Bronchial epithelial cell (primary cell): ENCODE results near the gene NTM. TPM values are rescaled to one million over a fixed set of nuclear protein-coding genes. Genes with fewer than 3 reads are reported as not detected.

Source experiments
- DNase-seq: peaks from one replicate; pipeline ENCODE4 v3.0.0-alpha.2; 2010; ENCODE audit warnings: low read depth
- FAIRE-seq: peaks from 2 replicates; lab custom pipeline; 2011; peaks lifted over from hg19 to GRCh38; lab: Jason Lieb, UNC
- H3K27me3 ChIP-seq: 2 replicates; pipeline ENCODE4 v1.5.1; 2011; ENCODE audit warnings: low read length; ENCODE audit not compliant: control insufficient read depth, insufficient read depth
- H3K36me3 ChIP-seq: 2 replicates; pipeline ENCODE4 v1.5.1; 2011; ENCODE audit warnings: low read length; ENCODE audit not compliant: control insufficient read depth, insufficient read depth
- H3K4me3 ChIP-seq: 2 replicates; pipeline ENCODE4 v1.5.1; 2011; ENCODE audit warnings: mild to moderate bottlenecking, low read depth, low read length, control low read depth
- CTCF ChIP-seq: IDR thresholded peaks from 2 replicates; pipeline ENCODE4 v1.5.1; 2011; ENCODE audit warnings: mild to moderate bottlenecking, moderate library complexity, low read length, control low read depth, inconsistent platforms; ENCODE audit not compliant: insufficient read depth, severe bottlenecking
- total RNA-seq: library from RNA; depleted of rRNA; stranded (reverse); fragments of >200 nt; gene quantifications from 2 replicates; pipeline ENCODE4 v1.2.1, GENCODE V29; 2014

NTM gene
- total RNA-seq, 1 donor from 2014 or later: 4.2 TPM

GRCh38 chr11:131764649-131765048 lies 394.2 kb downstream of the NTM start:
- no peak for DNase-seq
- Histone ChIP-seq H3K4me3 (no peak overlapping the region), H3K36me3 (no peaks in the 10 kb centered on the region), H3K27me3 (no peaks in the 10 kb centered on the region)
- no peak for TF ChIP-seq CTCF
- FAIRE-seq: no peak

GRCh38 chr11:131766637-131767036 lies 396.2 kb downstream of the NTM start:
- no peaks in the 10 kb centered on the region for H3K36me3 ChIP-seq
- no peak for TF ChIP-seq CTCF
- DNase-seq (no peak), FAIRE-seq (no peak)
- H3K27me3 ChIP-seq: no peaks in the 10 kb centered on the region
- no peak overlapping the region for H3K4me3 ChIP-seq

- no peaks in the 10 kb centered on the region for H3K27me3 ChIP-seq
- DNase-seq (no peak), FAIRE-seq (no peak)
- no peak overlapping the region for H3K4me3 ChIP-seq
- no peaks in the 10 kb centered on the region for H3K36me3 ChIP-seq
- TF ChIP-seq CTCF: no peak
These were observed 397.0 kb downstream of the NTM start for GRCh38 chr11:131767421-131767820.

- no peak for TF ChIP-seq CTCF
- H3K4me3 ChIP-seq: no peak overlapping the region
- DNase-seq (no peak), FAIRE-seq (no peak)
- no peaks in the 10 kb centered on the region for H3K36me3 ChIP-seq
- no peaks in the 10 kb centered on the region for H3K27me3 ChIP-seq
These were observed 400.4 kb downstream of the NTM start for GRCh38 chr11:131770801-131771200.

- no peak for FAIRE-seq
- no peak overlapping the region for H3K4me3 ChIP-seq
- H3K36me3 ChIP-seq: no peaks in the 10 kb centered on the region
- no peak for TF ChIP-seq CTCF
- no peaks in the 10 kb centered on the region for H3K27me3 ChIP-seq
- DNase-seq: no peak
These were observed 401.1 kb downstream of the NTM start for GRCh38 chr11:131771471-131771870.

GRCh38 chr11:131773626-131774025 lies 403.2 kb downstream of the NTM start:
- H3K27me3 ChIP-seq: no peaks in the 10 kb centered on the region
- no peak for TF ChIP-seq CTCF
- DNase-seq (no peak), FAIRE-seq (no peak)
- H3K36me3 ChIP-seq: no peaks in the 10 kb centered on the region
- H3K4me3 ChIP-seq: no peak overlapping the region
